Stomach smooth muscle (tissue), 2 donors: ENCODE measurements around the gene ATP11A.
"Not testable (repeated sequence)": the region's sequence is repeated elsewhere in the genome, so short reads cannot be mapped to it uniquely, and the experiment has no call there.

Source experiments
- H3K27ac ChIP-seq: one replicate; pipeline ENCODE4 v1.7.0; 2013; ENCODE audit warnings: mild to moderate bottlenecking, low read length, inconsistent platforms
- H3K27me3 ChIP-seq, 2 donors: one replicate each; pipeline ENCODE4 v1.7.0; 2013; ENCODE audit warnings: low read length in 2 of 2; ENCODE audit not compliant: insufficient read depth in 2 of 2, control insufficient read depth in 1 of 2
- H3K36me3 ChIP-seq, 2 donors: one replicate each; pipeline ENCODE4 v1.7.0; 2013; ENCODE audit warnings: low read length in 2 of 2; ENCODE audit not compliant: control insufficient read depth in 2 of 2, insufficient read depth in 2 of 2
- H3K4me1 ChIP-seq: one replicate; pipeline ENCODE4 v1.7.0; 2013; ENCODE audit warnings: low read length; ENCODE audit not compliant: control insufficient read depth, insufficient read depth
- H3K4me3 ChIP-seq, 2 donors: one replicate each; pipeline ENCODE4 v1.7.0; 2013; ENCODE audit warnings: low read length in 2 of 2
- H3K9ac ChIP-seq, 2 donors: one replicate each; pipeline ENCODE4 v1.7.0; 2013; ENCODE audit warnings: low read length in 2 of 2, mild to moderate bottlenecking in 1 of 2
- H3K9me3 ChIP-seq, 2 donors: one replicate each; pipeline ENCODE4 v1.7.0; 2013; ENCODE audit warnings: low read length in 2 of 2; ENCODE audit not compliant: control insufficient read depth in 2 of 2
- donor health status: healthy.
- donor health status: Pancreatic carcinoma.

Gene ATP11A

GRCh38 chr13:112670864-112671263, 19.0 kb upstream of the ATP11A start:
- H3K27me3 ChIP-seq, result no peaks in the 10 kb centered on the region
- no peaks in the 10 kb centered on the region for H3K36me3 ChIP-seq
- H3K4me3 ChIP-seq, result no peak overlapping the region
- H3K4me1 ChIP-seq, result no peaks in the 10 kb centered on the region
- H3K9me3 ChIP-seq, result no peaks in the 10 kb centered on the region
- H3K9ac ChIP-seq, result no peak overlapping the region
- no peak overlapping the region for H3K27ac ChIP-seq

GRCh38 chr13:112671359-112671758, 18.5 kb upstream of the ATP11A start:
- Histone ChIP-seq H3K27me3 (no peaks in the 10 kb centered on the region), H3K9ac (no peak overlapping the region), H3K36me3 (no peaks in the 10 kb centered on the region), H3K27ac (no peak overlapping the region), H3K9me3 (no peaks in the 10 kb centered on the region), H3K4me1 (no peaks in the 10 kb centered on the region), H3K4me3 (no peak overlapping the region)

- no peak overlapping the region for H3K27ac ChIP-seq
- H3K9me3 ChIP-seq, result no peaks in the 10 kb centered on the region
- H3K27me3 ChIP-seq, result no peaks in the 10 kb centered on the region
- no peaks in the 10 kb centered on the region for H3K36me3 ChIP-seq
- no peak overlapping the region for H3K9ac ChIP-seq
- H3K4me1 ChIP-seq, result no peaks in the 10 kb centered on the region
- H3K4me3 ChIP-seq, result no peak overlapping the region
Observed at GRCh38 chr13:112672651-112673284, 17.1 kb upstream of the ATP11A start.

GRCh38 chr13:112674412-112675365, 15.1 kb upstream of the ATP11A start:
- no peak overlapping the region for H3K9ac ChIP-seq
- no peaks in the 10 kb centered on the region for H3K27me3 ChIP-seq
- H3K27ac ChIP-seq, result no peak overlapping the region
- no peaks in the 10 kb centered on the region for H3K36me3 ChIP-seq
- H3K4me3 ChIP-seq, result no peak overlapping the region
- H3K9me3 ChIP-seq, result no peaks in the 10 kb centered on the region
- H3K4me1 ChIP-seq, result no peaks in the 10 kb centered on the region

- H3K9ac ChIP-seq, result no peak overlapping the region
- H3K9me3 ChIP-seq, result no peaks in the 10 kb centered on the region
- H3K4me3 ChIP-seq, result no peak overlapping the region
Observed at GRCh38 chr13:112675366-112675756, 14.5 kb upstream of the ATP11A start.

GRCh38 chr13:112677421-112677962, 12.3 kb upstream of the ATP11A start:
- not testable (repeated sequence) for H3K27ac ChIP-seq, H3K9ac ChIP-seq, H3K4me3 ChIP-seq, H3K9me3 ChIP-seq, H3K4me1 ChIP-seq, H3K27me3 ChIP-seq, H3K36me3 ChIP-seq

More at GRCh38 chr13:112675366-112675756, 14.5 kb upstream of the ATP11A start:
- Histone ChIP-seq H3K36me3 (no peaks in the 10 kb centered on the region), H3K4me1 (no peaks in the 10 kb centered on the region), H3K27me3 (no peaks in the 10 kb centered on the region), H3K27ac (no peak overlapping the region)

GRCh38 chr13:112679381-112679780, 10.5 kb upstream of the ATP11A start:
- no peaks in the 10 kb centered on the region for H3K36me3 ChIP-seq
- no peak overlapping the region for H3K27ac ChIP-seq
- no peaks in the 10 kb centered on the region for H3K4me1 ChIP-seq

GRCh38 chr13:112679932-112680677, 9.7 kb upstream of the ATP11A start:
- Histone ChIP-seq H3K4me3 (no peak overlapping the region), H3K36me3 (no peaks in the 10 kb centered on the region), H3K9ac (no peak overlapping the region), H3K27me3 (no peaks in the 10 kb centered on the region), H3K27ac (no peak overlapping the region), H3K4me1 (no peaks in the 10 kb centered on the region), H3K9me3 (no peaks in the 10 kb centered on the region)

More at GRCh38 chr13:112679381-112679780, 10.5 kb upstream of the ATP11A start:
- no peaks in the 10 kb centered on the region for H3K9me3 ChIP-seq
- H3K4me3 ChIP-seq, result no peak overlapping the region
- no peaks in the 10 kb centered on the region for H3K27me3 ChIP-seq
- no peak overlapping the region for H3K9ac ChIP-seq

- Histone ChIP-seq H3K4me3 (no peak overlapping the region), H3K9me3 (no peaks in the 10 kb centered on the region), H3K9ac (no peak overlapping the region), H3K36me3 (no peaks in the 10 kb centered on the region), H3K27ac (no peak overlapping the region), H3K4me1 (no peaks in the 10 kb centered on the region), H3K27me3 (no peaks in the 10 kb centered on the region)
Observed at GRCh38 chr13:112680741-112681360, 9.0 kb upstream of the ATP11A start.

- Histone ChIP-seq H3K27ac (no peak overlapping the region), H3K27me3 (no peaks in the 10 kb centered on the region), H3K36me3 (no peaks in the 10 kb centered on the region), H3K9ac (no peak overlapping the region), H3K9me3 (no peaks in the 10 kb centered on the region), H3K4me3 (no peak overlapping the region), H3K4me1 (no peaks in the 10 kb centered on the region)
Observed at GRCh38 chr13:112683581-112683980, 6.3 kb upstream of the ATP11A start.
